ENCODE data around the gene COL5A1.

Gene COL5A1

GRCh38 chr9:134843740-134844139, 202.1 kb downstream of the COL5A1 start:
- no peak overlapping the region for H3K27ac ChIP-seq (replicated peaks)
- no peak overlapping the region for H3K4me3 ChIP-seq (replicated peaks; ENCODE audit: insufficient read depth, low read length)
- TF ChIP-seq CTCF (IDR thresholded peaks at IDR 0.05; ENCODE audit: insufficient read depth, low read length): no peak
- TF ChIP-seq SPI1 (IDR thresholded peaks at IDR 0.05; ENCODE audit: borderline replicate concordance, low read depth): no peak
- TF ChIP-seq GABPA (IDR thresholded peaks at IDR 0.05; ENCODE audit: low read depth): no peak
- TF ChIP-seq POLR2AphosphoS5 (IDR thresholded peaks at IDR 0.05; ENCODE audit: low read depth): no peak
- no peak for TF ChIP-seq REST (IDR thresholded peaks at IDR 0.05; ENCODE audit: insufficient replicate concordance, low read depth)
- no peaks in the 10 kb centered on the region for H3K27me3 ChIP-seq (ENCODE audit: insufficient read depth, poor library complexity, severe bottlenecking)
- DNase-seq (ENCODE audit: low read depth in 1 of 2, low spot score in 1 of 2): no peak

- no peak overlapping the region for H3K27ac ChIP-seq (replicated peaks)
- no peak overlapping the region for H3K4me3 ChIP-seq (replicated peaks; ENCODE audit: insufficient read depth, low read length)
- H3K27me3 ChIP-seq (ENCODE audit: insufficient read depth, poor library complexity, severe bottlenecking): no peaks in the 10 kb centered on the region
- no peak for DNase-seq (ENCODE audit: low read depth in 1 of 2, low spot score in 1 of 2)
- TF ChIP-seq SPI1 (IDR thresholded peaks at IDR 0.05; ENCODE audit: borderline replicate concordance, low read depth): no peak
- TF ChIP-seq REST (IDR thresholded peaks at IDR 0.05; ENCODE audit: insufficient replicate concordance, low read depth): no peak
- TF ChIP-seq POLR2AphosphoS5 (IDR thresholded peaks at IDR 0.05; ENCODE audit: low read depth): no peak
- TF ChIP-seq CTCF (IDR thresholded peaks at IDR 0.05; ENCODE audit: insufficient read depth, low read length): no peak
- TF ChIP-seq GABPA (IDR thresholded peaks at IDR 0.05; ENCODE audit: low read depth): no peak
Observed at GRCh38 chr9:134844821-134845220, 203.2 kb downstream of the COL5A1 start.

GRCh38 chr9:134846187-134846586, 204.6 kb downstream of the COL5A1 start:
- no peaks in the 10 kb centered on the region for H3K27me3 ChIP-seq (ENCODE audit: insufficient read depth, poor library complexity, severe bottlenecking)
- H3K4me3 ChIP-seq (replicated peaks; ENCODE audit: insufficient read depth, low read length): no peak overlapping the region
- TF ChIP-seq GABPA (IDR thresholded peaks at IDR 0.05; ENCODE audit: low read depth): no peak
- no peak for TF ChIP-seq REST (IDR thresholded peaks at IDR 0.05; ENCODE audit: insufficient replicate concordance, low read depth)
- TF ChIP-seq SPI1 (IDR thresholded peaks at IDR 0.05; ENCODE audit: borderline replicate concordance, low read depth): no peak
- TF ChIP-seq POLR2AphosphoS5 (IDR thresholded peaks at IDR 0.05; ENCODE audit: low read depth): no peak
- TF ChIP-seq CTCF (IDR thresholded peaks at IDR 0.05; ENCODE audit: insufficient read depth, low read length): no peak
- no peak overlapping the region for H3K27ac ChIP-seq (replicated peaks)
- no peak for DNase-seq (ENCODE audit: low read depth in 1 of 2, low spot score in 1 of 2)

All from HL-60 (cell line).